ENCODE data around the gene EVI5L. TPM values are rescaled to one million over a fixed set of nuclear protein-coding genes. Genes with fewer than 3 reads are reported as not detected.
A peak's percentile ranks its signal among the peaks of the same experiment; 100 is the strongest.

Gene EVI5L
- total RNA-seq, 2 experiments from 2014 or later, result 5.2 to 6.0 TPM

DNA sequence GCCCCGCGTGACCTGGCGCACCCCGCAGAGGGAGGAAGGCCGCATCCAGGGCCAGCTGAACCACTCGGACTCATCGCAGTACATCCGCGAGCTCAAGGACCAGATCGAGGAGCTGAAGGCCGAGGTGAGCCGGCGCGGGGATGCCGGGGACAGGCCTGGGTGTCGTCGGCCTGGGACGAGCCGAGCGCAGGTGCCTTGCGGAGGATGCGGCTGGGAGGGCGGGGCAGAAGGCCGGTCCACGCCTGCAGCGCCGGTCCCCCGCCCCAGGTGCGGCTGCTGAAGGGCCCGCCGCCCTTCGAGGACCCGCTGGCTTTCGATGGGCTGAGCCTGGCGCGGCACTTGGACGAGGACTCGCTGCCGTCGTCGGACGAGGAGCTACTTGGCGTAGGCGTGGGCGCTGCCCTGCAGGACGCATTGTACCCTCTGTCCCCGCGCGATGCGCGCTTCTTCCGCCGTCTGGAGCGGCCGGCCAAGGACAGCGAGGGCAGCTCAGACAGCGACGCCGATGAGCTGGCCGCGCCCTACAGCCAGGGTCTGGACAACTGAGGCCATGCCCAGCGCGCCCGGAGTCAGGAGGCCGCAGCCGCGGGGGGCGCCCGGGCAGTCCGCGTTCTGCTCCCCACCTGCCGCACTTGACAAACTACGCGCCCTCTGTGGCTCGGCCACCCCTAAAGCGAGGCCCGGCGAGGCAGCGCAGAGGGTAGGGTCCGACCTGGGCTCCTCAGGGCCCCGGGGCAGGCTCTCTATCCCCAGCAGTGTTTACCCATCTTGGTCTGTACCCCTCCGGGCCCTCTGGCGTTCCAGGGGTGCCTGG is 33.3 kb downstream of the EVI5L start:
- Mint-ChIP-seq H3K27ac (no peak overlapping the region), H3K36me3 (ENCODE audit: low read depth) (no peaks in the 10 kb centered on the region), H3K27me3 (peaks cover 7% of the 10 kb centered on the region), H3K4me1 (ENCODE audit: low read depth) (peaks cover 10% of the 10 kb centered on the region), H3K4me3 (peak overlapping the region; percentile 11), H3K9me3 (no peaks in the 10 kb centered on the region)
- intact Hi-C loops (cut with DNase I, micrococcal nuclease), result no loop called here
- Histone ChIP-seq H3K36me3 (ENCODE audit: insufficient read depth, low read length) (no peaks in the 10 kb centered on the region), H3K4me1 (ENCODE audit: insufficient read depth, low read length) (peaks cover 50% of the 10 kb centered on the region), H3K4me3 (ENCODE audit: low read length) (no peak overlapping the region), H3K27ac (ENCODE audit: low read depth in 1 of 2, low read length in 2 of 2) (no peak overlapping the region), H3K9me3 (ENCODE audit: control insufficient read depth in 1 of 2, insufficient read depth in 1 of 2, low read length in 2 of 2) (no peaks in the 10 kb centered on the region), H3K27me3 (ENCODE audit: control insufficient read depth in 1 of 2, insufficient read depth in 2 of 2, low read length in 2 of 2) (peaks cover 24 to 30% of the 10 kb centered on the region in 2 experiments)
- ATAC-seq (ENCODE audit: poor library complexity) (no peak), DNase-seq (peak in 2 of 14 experiments; percentile 50 to 60)
- ChIA-PET CTCF (interaction anchor here (1.0 kb wide), 1 partner anchor 40 kb away, joined by 3 read pairs; the partner anchor contains the start of gene MAP2K7), POLR2A (interaction anchor here (0.5 to 2.7 kb wide), 4 partner anchors 40 to 1083 kb away, joined by 3 to 12 read pairs (median 4); partner anchors contain the start of genes MAP2K7, PET100 and XAB2)
- TF ChIP-seq, protein P1, sequence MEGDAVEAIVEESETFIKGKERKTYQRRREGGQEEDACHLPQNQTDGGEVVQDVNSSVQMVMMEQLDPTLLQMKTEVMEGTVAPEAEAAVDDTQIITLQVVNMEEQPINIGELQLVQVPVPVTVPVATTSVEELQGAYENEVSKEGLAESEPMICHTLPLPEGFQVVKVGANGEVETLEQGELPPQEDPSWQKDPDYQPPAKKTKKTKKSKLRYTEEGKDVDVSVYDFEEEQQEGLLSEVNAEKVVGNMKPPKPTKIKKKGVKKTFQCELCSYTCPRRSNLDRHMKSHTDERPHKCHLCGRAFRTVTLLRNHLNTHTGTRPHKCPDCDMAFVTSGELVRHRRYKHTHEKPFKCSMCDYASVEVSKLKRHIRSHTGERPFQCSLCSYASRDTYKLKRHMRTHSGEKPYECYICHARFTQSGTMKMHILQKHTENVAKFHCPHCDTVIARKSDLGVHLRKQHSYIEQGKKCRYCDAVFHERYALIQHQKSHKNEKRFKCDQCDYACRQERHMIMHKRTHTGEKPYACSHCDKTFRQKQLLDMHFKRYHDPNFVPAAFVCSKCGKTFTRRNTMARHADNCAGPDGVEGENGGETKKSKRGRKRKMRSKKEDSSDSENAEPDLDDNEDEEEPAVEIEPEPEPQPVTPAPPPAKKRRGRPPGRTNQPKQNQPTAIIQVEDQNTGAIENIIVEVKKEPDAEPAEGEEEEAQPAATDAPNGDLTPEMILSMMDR (IDR thresholded peaks at IDR 0.05), result no peak

DNA sequence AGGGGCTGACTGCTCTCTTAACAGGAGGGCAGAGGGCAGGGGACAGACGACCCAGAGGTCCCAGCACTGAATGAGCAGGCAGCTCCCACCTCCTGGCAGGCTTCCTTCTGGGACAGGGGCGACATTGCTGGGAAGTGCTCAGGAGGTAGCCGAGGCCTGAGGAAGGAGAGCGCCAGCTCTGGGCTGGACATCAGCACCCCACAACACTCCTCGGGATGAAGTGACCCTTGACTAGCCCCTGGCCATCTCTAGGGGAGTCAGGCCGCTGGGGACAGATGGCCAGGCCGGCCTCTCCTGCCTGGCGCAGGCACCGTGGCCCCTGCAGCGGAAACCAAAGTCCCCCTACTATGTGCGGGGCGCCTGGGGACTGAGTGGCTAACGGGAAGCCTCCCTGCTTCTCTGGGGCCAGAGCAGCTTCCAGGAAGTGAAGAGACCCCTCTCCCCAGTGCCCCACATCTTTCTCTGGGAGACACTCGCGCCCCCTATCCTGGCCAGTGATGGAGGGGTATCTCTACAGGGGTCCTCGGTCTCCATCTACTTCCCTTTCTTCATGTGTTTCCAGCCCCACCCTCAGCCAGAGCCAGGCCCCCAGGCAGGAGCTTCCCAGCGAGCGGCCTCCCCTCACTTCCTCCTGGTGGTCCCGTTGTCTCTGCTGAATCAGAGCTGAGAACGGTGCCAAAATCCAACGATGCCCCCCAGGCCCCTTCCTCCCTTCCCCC is 34.1 kb downstream of the EVI5L start:
- POLR2A ChIA-PET, result interaction anchor here (0.5 to 2.7 kb wide), 3 partner anchors 40 to 525 kb away, joined by 3 to 12 read pairs (median 4); partner anchors contain the start of genes MAP2K7 and SNAPC2
- peaks cover 7% of the 10 kb centered on the region for H3K27me3 Mint-ChIP-seq
- Histone ChIP-seq H3K4me3 (ENCODE audit: low read length) (no peak overlapping the region), H3K27ac (ENCODE audit: low read depth in 1 of 2, low read length in 2 of 2) (no peak overlapping the region), H3K4me1 (ENCODE audit: insufficient read depth, low read length) (peaks cover 56% of the 10 kb centered on the region), H3K9me3 (ENCODE audit: control insufficient read depth in 1 of 2, insufficient read depth in 1 of 2, low read length in 2 of 2) (no peaks in the 10 kb centered on the region), H3K27me3 (ENCODE audit: control insufficient read depth in 1 of 2, insufficient read depth in 2 of 2, low read length in 2 of 2) (peaks cover 21 to 30% of the 10 kb centered on the region in 2 experiments), H3K36me3 (ENCODE audit: insufficient read depth, low read length) (no peaks in the 10 kb centered on the region)
- no peaks in the 10 kb centered on the region for H3K9me3 Mint-ChIP-seq
- H3K36me3 Mint-ChIP-seq (ENCODE audit: low read depth), result no peaks in the 10 kb centered on the region
- peak overlapping the region; percentile 11 for H3K4me3 Mint-ChIP-seq
- CTCF ChIA-PET, result no interaction called here
- TF ChIP-seq, protein P1 (IDR thresholded peaks at IDR 0.05), result no peak
- DNase-seq (no peak), ATAC-seq (ENCODE audit: poor library complexity) (no peak)
- H3K27ac Mint-ChIP-seq, result no peak overlapping the region
- peaks cover 16% of the 10 kb centered on the region for H3K4me1 Mint-ChIP-seq (ENCODE audit: low read depth)
- intact Hi-C loops (cut with DNase I, micrococcal nuclease), result no loop called here

DNA sequence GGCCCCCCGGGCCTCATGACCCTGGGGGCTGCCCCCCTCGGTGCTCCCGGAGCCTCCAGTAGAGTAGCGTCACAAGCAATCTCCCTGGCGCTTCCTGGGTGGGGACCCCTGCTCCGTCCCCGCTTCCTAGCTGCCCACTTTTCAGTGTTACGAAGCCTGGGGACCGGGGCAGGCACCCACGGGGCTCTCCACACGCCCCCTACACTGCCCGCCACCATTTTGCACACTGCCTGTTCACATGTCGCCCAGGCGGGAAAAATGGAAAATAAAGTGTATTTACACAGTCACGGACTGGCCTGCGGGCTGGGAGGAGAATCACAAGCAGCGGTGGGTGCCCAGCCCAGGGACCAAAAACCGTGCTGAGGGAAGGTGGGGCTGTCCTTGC is 34.7 kb downstream of the EVI5L start:
- Mint-ChIP-seq H3K9me3 (no peaks in the 10 kb centered on the region), H3K27ac (no peak overlapping the region), H3K36me3 (ENCODE audit: low read depth) (no peaks in the 10 kb centered on the region), H3K4me1 (ENCODE audit: low read depth) (peaks cover 16% of the 10 kb centered on the region), H3K4me3 (no peak overlapping the region), H3K27me3 (peaks cover 7% of the 10 kb centered on the region)
- intact Hi-C loops (cut with DNase I, micrococcal nuclease), result loop anchor here in 1 of 2 experiments (5.0 kb wide), 1 partner anchor 58 kb away; the partner anchor contains the start of gene SNAPC2
- ChIA-PET POLR2A (interaction anchor here (1.3 kb wide), 1 partner anchor 55 kb away, joined by 3 read pairs; the partner anchor contains the start of gene SNAPC2), CTCF (no interaction called here)
- no peak overlapping the region for H3K27ac ChIP-seq (ENCODE audit: low read depth in 1 of 2, low read length in 2 of 2)
- H3K36me3 ChIP-seq (ENCODE audit: insufficient read depth, low read length), result no peaks in the 10 kb centered on the region
- no peak for ATAC-seq (ENCODE audit: poor library complexity)
- no peaks in the 10 kb centered on the region for H3K9me3 ChIP-seq (ENCODE audit: control insufficient read depth in 1 of 2, insufficient read depth in 1 of 2, low read length in 2 of 2)
- DNase-seq, result no peak
- H3K27me3 ChIP-seq (ENCODE audit: control insufficient read depth in 1 of 2, insufficient read depth in 2 of 2, low read length in 2 of 2), result peaks cover 21 to 28% of the 10 kb centered on the region in 2 experiments
- TF ChIP-seq, protein P1 (IDR thresholded peaks at IDR 0.05), result no peak
- no peak overlapping the region for H3K4me3 ChIP-seq (ENCODE audit: low read length)
- peaks cover 61% of the 10 kb centered on the region for H3K4me1 ChIP-seq (ENCODE audit: insufficient read depth, low read length)
